Activated CD8-positive, alpha-beta memory T cell treated with anti-CD3 and anti-CD28 coated beads, Interleukin-2, amount 50 U/mL, for 1 hour (primary cell): Measurements from ENCODE around the gene MEIS2.

Experiments
- DNase-seq: peaks from one replicate; pipeline ENCODE4 v3.0.0-alpha.2; 2020; ENCODE audit errors: extremely low read depth

MEIS2 gene

DNA sequence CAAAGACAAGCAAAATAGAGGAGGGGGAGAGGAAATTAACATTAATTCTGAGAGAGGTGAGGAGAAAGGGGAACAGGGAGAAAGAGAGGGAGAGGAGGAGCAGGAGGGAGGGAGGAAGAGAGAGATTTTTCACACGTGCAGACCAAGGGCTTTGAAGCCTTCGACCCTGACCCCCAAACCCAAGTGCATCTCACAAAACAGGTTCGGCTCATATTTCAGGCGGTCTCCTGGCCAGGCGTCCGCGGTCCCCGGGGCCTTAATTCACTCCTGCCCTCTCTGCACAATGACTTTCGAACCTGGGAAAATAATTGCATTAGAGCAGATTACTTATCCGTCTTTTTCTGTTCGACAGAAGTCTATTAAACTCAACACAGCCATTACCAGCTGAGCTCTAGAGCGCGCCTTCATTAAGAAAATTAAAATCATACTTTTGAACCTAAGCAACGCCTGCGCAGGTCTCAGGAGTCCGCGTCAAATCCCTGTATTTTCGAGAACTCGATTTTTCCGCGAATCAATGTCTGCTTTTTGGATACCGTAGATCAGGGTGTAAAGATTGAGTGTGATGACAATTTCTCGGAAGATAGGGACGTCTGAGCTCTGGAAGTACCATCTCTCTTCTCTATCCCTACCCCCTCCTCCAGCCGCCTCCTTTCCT, 220.7 kb downstream of the MEIS2 start:
- DNase-seq, result no peak

DNA sequence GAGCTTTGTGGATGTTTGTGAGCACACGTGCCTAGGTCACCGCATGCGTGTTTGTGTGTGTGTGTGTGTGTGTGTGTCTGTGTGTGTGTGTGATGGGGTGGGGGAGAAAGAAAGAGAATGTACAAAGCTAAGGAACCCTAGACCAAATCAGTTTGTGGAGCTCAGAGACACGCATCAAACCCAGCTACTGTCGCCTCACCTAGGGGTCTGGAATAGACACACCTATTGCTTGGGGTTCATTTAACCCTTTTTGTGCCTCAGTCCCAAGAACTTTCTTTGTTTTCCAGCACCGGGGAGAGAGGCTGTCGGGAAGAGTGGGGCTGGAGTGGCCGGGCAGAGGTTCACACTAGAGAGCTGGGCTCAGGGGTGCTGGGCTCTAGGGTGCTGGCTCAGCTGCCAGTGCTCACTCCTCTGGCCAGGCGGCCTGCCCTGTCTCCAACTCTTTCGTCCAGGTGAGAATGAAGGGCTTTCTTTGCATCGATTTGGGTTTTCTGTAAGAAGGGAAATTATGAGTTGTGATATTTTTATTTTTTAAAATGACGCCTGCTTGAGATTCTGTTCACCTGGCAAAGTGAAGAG, 221.6 kb downstream of the MEIS2 start:
- no peak for DNase-seq

DNA sequence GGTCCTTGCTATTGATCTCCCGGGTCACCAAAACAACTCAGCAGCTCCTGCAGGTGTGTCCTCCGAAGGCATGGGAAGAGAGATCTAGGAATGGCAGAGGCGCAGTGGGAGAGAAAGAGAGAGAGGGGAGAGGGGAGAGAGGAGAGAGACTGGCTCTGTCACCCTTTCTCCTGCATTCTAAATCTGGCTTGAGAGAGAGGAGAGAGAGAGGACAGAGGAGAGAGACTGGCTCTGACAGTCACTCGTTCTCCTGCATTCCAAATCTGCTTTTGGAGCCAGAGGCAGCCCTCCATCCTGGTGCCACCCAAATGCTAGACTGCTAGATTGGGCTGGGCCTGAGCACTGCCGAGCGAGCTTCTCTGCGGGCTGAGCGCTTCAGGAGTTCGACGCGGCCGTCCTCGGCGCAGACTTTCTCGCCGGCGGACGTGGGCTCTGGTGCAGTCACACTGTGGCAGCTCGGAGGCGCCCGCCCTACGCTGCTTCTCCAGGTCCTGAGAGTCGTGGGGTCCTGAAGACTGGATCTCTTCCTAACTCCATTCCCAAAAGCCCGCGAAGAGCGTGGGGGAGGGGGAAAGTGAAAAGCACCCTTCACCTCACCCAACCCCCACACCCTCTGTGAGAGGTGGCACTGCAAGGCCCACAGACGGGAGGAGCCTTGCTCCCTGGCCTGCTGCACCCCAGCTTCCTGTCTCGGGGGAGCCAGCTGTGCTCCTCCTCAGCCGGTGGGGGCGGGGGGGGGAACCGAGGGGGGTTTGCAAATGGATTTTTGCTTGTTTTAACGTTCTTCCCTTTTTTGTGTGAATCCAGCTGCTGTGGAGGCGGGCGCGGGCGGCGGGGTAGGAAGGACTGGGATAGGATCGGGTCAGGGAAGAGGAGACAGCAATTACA, 222.3 kb downstream of the MEIS2 start:
- DNase-seq, result no peak

GRCh38 chr15:36877294-36877693, 223.1 kb downstream of the MEIS2 start:
- DNase-seq, result no peak

DNA sequence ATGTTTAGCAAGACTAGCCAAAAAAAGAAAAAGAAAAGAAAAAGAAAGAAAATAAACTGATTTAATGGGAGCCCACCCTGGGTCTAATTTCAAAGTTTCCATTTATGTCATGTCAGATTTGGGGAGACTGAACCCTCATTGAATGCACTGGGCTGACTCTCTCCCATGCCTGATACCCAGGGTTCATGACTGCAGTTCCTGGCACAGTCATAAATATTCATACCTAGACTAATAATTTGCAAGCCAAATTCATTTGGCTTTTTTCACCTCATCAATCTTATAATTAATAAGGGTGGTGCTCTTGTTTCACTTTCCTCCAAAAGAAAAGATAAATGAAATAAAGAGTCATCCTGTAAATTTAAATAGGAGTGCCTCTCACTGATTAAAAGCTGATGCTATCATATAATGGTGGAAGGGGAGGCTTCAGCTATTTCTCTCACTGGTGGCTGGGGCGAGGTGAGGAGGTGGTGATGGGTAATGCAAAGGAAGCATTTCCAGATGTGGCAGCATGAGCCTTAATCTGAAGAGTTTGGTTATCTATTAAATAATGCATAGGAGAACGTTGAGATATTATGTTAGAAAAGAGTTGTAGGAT, 224.5 kb downstream of the MEIS2 start:
- DNase-seq, result no peak

DNA sequence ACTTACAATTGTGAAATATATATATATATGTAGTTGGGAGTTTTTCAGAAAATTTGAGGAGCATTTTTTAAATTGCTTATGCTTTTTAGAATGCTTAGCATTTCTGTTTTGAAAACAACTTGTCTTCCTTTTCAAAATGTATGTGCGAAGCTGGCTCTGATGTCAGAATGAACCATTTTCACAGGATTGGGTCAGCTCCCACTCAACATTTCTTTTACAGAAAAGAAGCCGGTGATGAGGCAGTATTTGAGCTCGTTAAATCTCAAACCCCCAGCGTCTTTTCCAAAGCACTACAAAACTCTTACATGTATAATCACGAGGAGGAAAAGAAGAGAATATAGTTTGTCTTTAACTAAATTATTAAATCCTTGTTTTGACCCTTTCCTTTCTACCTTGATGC, 225.4 kb downstream of the MEIS2 start:
- DNase-seq, result no peak

DNA sequence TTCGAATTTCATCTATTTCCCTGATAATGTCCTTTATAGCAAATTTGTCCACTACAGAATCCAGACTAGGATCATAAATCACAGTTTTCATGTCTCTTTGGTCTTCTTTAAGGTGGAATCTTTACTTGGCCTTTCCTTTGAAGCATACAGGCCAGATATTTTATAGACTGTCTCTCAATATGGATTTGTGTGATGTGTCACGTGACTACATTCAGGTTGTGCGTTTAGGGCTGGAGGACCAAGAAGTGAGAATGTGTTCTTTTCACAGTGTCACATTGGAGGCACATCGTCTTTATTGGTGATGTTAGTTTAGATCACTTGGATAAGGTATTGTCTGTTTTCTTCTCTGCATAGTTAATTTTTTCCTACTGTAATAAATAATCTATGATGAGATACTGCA, 232.9 kb downstream of the MEIS2 start:
- DNase-seq, result no peak

DNA sequence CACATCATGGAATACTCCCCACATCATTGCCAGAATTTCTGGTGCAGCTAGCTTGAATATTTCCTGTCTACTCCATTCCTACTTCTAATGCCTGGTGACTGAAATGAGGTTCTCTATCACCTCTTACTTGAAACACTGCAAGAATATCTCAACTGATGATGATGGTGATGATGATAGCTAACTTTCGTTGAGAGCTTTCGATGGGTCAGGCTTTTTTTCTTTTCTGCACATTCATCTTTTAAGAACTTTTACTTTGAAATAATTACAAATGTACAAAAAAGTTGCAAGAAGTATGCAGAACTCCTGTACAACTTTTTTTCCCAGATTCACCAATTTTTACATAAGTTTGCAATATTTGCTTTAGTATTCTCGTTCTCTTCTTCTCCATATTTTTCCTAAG, 233.5 kb downstream of the MEIS2 start:
- no peak for DNase-seq

DNA sequence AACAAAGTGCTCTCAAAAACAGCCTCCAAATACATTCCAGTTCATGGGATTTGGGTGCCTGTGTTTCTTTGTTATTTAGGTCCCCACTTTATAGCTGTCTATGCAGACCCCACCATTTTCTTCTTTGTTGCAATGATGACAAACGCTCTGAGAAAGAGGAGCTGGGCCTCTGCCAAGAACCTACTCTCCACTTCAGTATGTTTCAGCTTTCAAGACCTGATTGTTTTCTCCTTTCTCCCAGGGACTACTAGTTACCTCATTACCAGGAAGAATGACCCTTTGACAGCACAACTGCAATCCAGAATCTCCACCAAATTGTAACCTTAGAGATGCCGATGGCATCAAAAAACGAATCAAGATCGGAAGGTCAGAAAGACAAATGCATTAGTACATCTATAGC, 236.8 kb downstream of the MEIS2 start:
- no peak for DNase-seq

GRCh38 chr15:36860792-36861191, 239.6 kb downstream of the MEIS2 start:
- DNase-seq, result no peak

DNA sequence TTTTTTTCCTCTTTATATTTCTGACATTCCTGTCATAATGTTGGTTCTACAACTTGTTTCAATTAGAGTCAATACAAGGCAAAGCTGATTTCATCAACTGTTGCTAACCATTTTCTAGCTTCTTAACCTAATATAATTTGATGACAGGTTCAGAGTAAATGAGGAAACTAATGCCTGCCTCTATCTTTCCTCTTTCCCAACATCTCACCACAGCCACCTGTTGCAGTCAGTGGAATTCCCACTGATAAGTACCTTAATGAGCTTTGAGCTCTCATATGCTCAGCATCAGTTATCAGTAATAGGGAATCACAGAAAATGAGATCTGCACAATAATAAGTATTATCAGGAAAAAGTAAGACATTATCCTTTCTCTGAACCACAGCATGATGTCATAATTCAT, 241.9 kb downstream of the MEIS2 start:
- no peak for DNase-seq

DNA sequence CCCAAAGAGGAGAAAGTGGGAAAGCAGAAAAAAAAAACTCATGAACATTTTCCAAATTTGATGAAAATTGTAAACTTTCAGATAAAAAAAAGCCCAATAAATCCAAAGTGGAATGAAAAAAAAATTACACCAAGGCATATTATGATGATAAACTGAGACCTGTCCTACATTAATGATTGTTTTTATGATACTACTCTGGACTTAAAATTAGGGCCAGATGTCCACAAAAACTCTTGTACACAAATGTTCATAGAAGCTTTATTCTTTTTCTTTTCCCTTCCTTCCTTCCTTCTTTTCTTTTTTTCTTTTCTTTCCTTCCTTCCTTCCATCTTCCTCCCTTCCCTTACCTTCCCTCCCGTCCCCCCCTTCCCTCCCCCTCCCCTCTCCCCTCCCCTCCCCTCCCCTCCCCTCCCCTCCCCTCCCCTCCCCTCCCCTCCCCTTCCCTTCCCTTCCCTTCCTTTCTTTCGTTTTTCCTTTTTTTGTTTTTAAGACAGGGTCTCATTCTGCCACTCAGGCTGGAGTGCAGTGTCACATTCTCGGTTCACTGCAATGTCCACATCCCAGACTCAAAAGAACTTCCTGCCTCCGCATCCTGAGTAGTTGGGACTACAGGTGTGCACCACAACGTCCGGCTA, 243.9 kb downstream of the MEIS2 start:
- DNase-seq, result no peak

GRCh38 chr15:36850864-36851263, 249.5 kb downstream of the MEIS2 start:
- DNase-seq, result no peak

DNA sequence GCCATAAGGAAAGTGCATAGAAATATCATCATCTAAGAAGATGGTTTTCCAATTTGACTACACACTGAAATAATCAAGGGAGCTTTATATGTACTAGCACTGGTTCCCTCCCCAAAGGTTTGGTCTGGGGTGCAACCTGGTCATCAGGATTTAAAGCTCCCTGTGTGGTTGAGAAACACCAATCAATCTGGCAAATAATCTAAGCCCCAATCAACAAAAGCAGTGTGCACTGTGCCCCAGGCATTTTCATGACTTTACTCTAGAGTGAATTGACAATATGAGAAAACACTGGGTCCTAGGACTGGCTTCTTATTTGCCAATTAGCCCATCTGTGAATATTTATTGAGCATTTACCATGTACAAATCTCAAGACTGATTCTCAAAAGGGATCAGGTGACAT, 255.1 kb downstream of the MEIS2 start:
- DNase-seq, result no peak

GRCh38 chr15:36844534-36844998, 255.8 kb downstream of the MEIS2 start:
- no peak for DNase-seq

DNA sequence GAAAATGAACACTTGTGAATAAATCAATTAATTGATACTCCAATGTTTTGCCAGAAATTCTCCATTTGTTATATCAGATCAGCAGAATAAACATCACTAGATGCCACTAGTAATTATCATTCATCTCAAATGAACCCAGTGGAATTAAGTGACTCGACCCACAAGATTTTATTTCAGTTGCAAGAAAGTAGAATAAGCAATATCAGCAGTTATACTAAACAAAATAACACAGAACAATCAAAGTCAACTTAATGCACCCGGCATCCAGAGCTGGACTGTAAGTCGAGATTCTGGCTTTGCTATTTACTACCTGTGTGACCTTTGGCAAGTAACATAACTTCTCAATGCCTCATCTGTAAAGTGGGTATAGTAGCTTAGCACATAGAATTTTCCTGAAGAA, 256.5 kb downstream of the MEIS2 start:
- no peak for DNase-seq

DNA sequence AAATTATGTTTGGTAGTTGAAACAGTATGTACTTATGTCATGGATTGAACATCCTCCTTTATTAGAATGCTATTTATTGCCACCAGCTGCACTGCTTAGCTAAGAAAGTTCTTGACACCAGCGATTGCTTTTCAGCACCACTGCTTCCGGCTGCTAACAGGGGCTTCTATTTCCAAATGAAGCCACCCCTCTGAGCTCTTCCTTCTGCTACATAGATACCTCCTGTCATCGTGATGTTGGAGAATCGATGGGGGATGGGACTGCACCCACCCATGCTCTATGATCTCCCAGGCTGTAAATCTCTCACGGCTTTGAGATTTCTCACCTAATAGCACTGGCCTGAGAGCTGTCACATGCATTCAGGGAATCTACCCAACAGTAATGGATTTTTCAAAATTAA, 259.2 kb downstream of the MEIS2 start:
- DNase-seq, result no peak
